GM21367 (cell line): ENCODE results near the gene CHST7.

Experiments used
- ATAC-seq: cut with Tn5 transposase; IDR thresholded peaks from one replicate; pipeline ENCODE4 v1.9.1; 2021; ENCODE audit not compliant: unreplicated experiment

The CHST7 gene

GRCh38 chrX:46643636-46644035, 70.1 kb downstream of the CHST7 start:
- no peak for ATAC-seq

GRCh38 chrX:46645614-46646013, 72.0 kb downstream of the CHST7 start:
- no peak for ATAC-seq

- no peak for ATAC-seq
Measured at GRCh38 chrX:46647251-46647650, 73.7 kb downstream of the CHST7 start.
